Measurements from ENCODE around the gene FKBP10.

The FKBP10 gene

DNA sequence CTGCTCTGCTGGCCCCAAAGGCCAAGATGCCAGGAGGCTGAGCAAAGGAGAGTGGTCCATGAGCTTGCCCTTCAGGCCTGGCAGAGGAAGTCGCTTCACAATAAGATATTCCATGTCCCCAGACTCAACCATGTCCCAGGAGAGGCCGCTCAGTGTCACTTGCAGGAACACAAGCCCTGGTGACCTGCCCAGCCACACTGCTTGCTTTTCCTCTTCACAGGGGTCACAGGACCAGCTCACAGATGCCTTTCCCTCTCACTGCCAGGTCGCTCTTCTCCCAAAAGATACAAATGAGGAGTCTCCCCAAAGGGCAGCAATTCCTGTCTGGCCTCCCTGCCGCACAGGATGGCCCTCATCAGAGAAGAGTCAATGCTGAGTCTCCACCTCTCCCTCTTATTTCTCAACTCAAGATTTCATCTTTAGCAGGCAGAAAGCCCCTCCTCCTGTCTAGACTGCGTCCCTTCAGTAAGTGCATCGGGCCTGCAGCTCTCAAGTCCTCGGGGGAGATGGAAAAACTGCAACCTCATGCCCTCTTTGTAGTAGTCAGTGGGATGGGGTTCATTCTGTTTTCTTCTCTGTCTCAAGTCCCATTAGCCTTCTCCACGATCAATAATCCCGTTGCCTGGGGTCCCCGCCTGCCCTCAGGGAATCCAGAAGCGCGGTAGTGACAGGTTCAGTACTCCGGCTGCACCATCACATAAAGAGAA, 31.2 kb upstream of the FKBP10 start:
- H3K27ac ChIP-seq: peak overlapping the region; percentile 100

GRCh38 chr17:41782142-41782541, 30.7 kb upstream of the FKBP10 start:
- peak overlapping the region; percentile 100 for H3K27ac ChIP-seq
- no peak for DNase-seq (ENCODE audit: low read depth, low spot score)

More for the DNA sequence above, 31.2 kb upstream of the FKBP10 start:
- no peak for DNase-seq (ENCODE audit: low read depth, low spot score)

DNA sequence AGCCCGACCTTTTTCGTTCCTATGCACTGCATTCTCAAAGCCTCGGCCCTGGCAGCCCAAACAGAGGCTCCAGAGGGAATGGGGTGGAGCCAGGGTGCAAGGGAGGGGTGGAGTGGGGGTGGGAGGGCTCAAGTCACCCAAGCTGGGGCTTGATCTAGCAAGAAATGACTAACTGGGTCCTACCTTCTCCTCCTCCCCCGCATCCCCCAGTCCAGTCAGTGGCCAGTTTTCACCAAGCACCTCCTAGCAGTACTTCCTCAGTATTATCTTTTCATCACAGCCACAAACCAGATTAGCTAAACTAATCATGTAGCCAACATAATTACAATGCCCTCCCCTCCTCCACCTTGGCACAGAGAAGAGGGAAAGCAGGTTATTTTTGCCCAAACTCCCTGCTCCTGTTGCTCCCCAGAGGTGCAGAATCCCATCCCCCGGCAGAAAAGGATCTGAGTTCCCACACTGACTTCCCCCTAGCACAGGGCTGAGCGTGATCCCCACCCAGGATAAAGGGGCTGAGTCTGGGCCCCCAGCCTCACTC, 28.5 kb upstream of the FKBP10 start:
- peak; percentile 83 for DNase-seq (ENCODE audit: low read depth, low spot score)
- peak overlapping the region; percentile 100 for H3K27ac ChIP-seq

DNA sequence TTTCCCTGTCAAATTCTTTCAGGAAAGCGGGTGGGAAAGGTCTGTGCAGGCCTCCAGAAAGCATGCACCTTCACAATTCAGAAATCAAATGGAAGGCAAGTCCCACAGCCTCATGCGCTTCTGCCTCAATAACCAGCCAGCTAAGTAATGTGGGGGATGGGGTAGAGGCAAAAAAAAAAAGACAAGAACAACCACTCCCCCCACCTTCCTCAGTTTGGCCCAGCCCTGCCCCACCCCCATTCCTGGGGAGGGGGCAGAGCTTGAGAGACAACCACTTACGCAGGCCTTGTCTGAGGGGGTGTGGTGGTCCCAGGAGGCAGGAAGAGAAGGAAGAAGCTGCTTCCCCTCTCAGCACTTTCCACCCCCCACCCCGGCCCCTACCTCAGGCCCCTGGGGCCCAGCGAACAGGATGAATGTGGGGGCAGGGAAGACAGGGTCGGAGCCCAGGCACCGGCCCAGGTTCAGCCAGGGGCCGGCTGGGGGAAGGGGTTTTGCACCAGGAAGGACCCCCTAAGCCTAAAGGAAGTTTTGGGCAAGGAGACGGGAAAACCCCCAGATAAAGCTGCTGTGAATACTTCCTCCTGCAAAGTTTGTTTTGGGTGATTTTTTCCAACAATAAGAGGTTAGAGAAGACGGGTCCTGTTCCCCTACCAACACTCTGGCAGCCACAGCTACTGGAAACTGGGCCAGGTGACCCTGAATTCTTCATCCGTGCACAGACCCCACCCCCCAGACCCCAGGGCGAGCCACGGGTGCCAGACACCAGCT, 27.5 kb upstream of the FKBP10 start:
- no peak for DNase-seq (ENCODE audit: low read depth, low spot score)
- H3K27ac ChIP-seq: peak overlapping the region; percentile 100

GRCh38 chr17:41785859-41786226, 27.0 kb upstream of the FKBP10 start:
- H3K27ac ChIP-seq: peak overlapping the region; percentile 100
- DNase-seq (ENCODE audit: low read depth, low spot score): peak; percentile 72

GRCh38 chr17:41786227-41787020, 26.4 kb upstream of the FKBP10 start, which contains the start of gene JUP:
Gene JUP (minus strand): TSS chr17:41786711. CDS start chr17:41771854, 14,857 bp downstream.
- peak within 1 kb of the TSS; percentile 100 for H3K27ac ChIP-seq
- DNase-seq (ENCODE audit: low read depth, low spot score): peak; percentile 100

DNA sequence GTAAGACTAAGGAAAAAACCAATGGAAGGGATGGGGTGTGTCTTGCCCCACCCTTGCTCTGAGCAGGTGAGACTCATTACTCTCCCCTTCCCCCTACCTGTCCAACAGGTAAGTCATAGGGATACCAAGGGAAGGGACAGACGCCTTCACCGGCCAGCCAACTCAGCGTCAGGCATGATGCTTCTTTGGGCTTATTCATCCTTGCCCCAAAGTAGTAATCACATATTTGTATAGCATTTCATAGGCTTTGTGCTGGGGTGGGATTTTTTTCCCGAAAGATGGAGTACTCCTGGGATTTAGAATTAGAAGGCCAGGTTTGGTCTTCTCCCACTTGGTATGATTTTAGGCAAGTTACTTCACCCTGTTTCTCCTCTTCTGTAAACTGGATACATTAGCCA, 25.8 kb upstream of the FKBP10 start:
- H3K27ac ChIP-seq: peak overlapping the region; percentile 100
- no peak for DNase-seq (ENCODE audit: low read depth, low spot score)

DNA sequence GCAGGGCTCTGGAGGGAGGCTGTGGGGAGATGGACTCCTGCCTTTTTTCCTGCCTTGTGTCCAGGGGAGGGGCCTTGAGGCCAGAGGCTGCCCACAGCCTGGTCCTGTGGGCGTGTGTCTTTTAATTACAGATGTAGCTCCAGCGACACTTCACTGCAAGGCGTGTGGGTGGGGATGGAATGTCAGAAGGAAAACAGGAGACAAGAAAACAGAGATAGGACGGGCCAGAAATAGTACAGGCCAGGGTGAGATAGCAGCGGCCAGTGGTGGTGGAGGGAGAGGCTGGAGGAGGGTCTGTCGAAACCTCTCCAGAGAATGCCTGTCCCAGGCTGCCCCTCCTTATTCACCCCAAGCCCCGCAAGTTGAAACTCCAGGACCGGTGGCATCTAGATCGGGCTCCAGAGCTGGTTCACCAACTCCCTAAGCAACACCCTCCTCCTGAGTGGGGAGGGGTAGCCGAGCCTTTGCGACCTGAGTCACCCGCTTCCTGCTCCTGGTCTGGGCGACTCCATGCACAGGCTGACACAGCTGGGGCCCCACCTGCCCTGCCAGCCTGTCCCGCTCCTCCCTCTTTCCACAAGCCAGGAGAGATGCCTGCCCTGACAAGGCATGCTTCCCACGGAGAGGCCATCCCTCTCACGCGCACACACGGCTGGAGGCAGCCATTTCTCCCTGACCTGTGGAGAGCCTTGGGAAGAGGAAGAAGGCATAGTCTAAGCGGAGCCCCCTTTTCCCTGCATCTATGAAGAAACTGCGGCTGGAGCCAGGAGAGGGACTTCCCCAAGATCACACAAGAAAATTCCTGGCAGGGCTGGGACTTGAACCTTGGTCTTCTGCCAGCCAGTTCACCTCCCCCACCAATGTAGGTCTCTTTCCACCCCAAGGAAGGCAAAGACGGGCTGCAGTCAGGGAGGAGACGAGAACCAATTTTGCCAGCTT, 19.7 kb upstream of the FKBP10 start:
- peak; percentile 84 for DNase-seq (ENCODE audit: low read depth, low spot score)
- peak overlapping the region; percentile 99 for H3K27ac ChIP-seq

DNA sequence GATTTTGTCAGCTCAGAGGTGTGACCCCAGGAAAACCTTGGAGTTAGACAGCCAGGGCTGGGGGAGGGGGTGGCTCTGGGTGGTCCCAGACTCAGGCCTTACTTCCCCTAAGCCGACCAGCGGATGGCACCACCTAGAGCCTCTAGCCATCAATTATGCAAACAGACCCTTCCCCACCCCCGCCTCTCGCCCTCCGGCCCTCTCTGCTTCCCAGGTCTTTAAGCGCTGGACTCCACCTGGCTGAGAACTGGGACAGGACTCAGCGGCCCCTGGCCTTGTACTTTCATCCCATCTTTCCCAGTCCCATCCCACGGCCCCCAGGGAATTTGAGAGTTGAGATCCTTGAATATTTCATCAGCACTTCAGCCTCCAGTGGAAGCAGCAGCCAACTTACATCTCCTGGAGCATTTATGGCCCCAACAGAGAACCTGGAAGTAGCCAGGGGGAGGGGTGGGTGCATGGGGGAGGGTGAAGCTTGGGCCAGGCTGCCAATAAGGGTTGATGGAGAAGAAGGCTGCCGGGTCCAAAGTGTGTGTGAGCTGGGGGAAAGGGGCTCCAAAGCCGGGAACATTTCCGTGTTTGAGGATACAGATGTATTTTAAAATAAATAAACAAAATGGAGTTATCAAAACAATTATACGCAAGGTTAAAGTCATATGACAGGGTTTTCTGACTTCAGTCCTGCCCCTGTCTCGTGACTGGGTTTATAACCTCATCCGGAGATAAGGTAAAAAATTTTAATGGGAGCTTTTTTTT, 18.8 kb upstream of the FKBP10 start:
- DNase-seq (ENCODE audit: low read depth, low spot score): no peak
- H3K27ac ChIP-seq: peak overlapping the region; percentile 99

- DNase-seq (ENCODE audit: low read depth, low spot score): no peak
- H3K27ac ChIP-seq: peak overlapping the region; percentile 99
Observed at GRCh38 chr17:41794540-41794975, 18.2 kb upstream of the FKBP10 start.

GRCh38 chr17:41796121-41796895, 16.5 kb upstream of the FKBP10 start:
- H3K27ac ChIP-seq: peak overlapping the region; percentile 25

GRCh38 chr17:41797377-41797776, 15.4 kb upstream of the FKBP10 start:
- DNase-seq (ENCODE audit: low read depth, low spot score): no peak
- H3K27ac ChIP-seq: peak overlapping the region; percentile 99

More at GRCh38 chr17:41796121-41796895, 16.5 kb upstream of the FKBP10 start:
- no peak for DNase-seq (ENCODE audit: low read depth, low spot score)

DNA sequence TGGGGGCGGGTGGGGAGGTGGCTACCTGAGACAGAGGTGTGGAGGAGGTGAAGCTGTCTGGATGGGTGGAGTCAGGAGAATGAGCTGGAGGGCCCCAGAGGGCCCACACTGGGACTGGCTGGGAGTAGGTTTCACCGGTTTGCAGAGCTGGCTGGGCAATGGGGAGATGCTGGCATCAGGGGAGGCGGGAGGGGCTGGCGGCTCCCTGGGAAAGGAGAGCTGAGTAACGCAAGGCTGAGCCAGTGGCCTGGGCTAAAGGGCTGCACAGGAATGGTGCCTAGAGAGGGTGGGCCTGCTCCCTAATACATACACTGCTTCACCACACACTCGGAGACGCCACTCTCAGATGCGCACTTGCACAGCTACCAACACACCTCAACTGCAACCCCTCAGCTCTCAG, 13.4 kb upstream of the FKBP10 start:
- DNase-seq (ENCODE audit: low read depth, low spot score): no peak
- H3K27ac ChIP-seq: peak overlapping the region; percentile 99

DNA sequence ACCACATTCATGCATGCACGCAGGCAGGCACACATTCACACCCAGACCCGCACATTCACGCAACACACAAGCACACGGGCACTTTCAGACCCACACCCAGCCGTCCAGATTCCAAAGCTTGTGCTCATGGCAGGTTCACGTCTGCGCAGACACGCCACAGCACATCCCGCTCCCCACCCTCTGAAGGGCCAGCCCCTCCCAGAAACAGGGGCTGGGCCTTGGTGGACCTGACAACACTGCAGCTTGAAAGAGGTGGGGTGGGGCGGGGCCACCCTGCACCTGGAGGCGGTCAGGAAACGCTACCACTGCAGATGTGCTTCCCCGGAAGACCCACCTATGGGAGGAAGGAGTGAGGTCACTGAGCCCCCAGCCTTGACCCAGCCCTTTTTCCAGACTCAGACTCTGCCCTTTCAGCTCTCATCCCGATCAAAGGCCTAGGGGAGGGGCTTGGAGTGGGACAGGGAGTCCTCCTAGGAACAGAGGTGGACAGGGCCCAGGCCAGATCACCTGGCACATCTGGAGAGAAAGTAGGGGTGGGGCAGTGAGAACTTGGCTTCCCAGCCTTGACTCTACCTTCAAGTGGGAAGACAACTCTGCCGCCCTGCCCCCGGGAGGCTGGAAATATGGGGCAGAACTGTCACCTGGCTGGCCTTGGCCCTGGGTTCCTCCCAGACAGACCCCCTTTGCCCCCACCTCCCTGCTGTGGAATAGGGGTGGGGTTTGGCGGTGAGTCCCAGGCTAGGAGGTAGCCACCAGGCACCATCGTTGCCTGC, 12.0 kb upstream of the FKBP10 start:
- peak; percentile 99 for DNase-seq (ENCODE audit: low read depth, low spot score)
- peak overlapping the region; percentile 99 for H3K27ac ChIP-seq

DNA sequence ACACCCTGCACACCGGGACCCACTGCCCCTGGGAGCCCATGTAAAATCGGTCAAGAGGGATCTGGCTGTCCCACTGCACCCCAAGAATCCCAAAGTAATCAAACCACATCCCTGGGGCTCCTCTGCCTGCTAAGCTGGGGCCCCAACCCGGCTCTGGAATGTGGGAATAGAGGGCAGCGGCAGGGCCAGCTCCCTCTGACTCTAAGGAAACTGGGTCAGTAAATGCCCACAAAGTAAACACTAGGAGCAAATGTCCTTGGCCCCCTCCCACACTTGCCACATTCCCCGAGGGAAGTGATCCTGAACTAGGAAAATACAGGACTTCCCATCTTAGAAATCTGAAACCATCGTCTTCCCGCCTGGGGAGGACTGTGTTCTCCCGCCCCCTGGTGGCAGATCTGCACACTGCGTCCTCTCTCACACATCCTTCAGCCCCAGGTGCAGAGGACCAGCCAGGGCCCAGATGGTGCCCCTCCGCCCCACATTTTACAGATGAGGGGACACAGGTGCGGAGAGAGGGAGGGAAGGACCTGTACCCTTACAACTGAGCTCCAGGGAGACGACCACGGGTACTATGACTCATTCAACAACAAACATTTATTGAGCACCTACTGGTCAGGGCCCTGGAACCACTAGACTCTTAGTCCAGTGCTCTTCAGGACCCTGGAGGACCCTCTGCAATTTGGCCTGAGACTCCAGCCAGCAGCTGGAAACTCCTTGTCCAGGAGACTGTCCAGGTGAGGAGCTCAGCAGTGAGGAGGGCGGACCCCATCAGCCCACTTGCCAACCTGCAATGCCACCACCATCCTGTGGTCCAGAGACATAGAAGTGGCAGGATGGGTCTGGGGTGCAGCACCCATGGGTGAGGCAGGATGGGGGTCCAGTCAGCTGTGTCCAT, 11.2 kb upstream of the FKBP10 start:
- DNase-seq (ENCODE audit: low read depth, low spot score): no peak
- peak overlapping the region; percentile 99 for H3K27ac ChIP-seq
